RWPE1 (cell line): ENCODE measurements around the gene NOLC1.
A peak's percentile ranks its signal among the peaks of the same experiment; 100 is the strongest.

Source experiments
- CTCF ChIA-PET: fragments of 350-600 bp; sonication (Branson Sonifier 250); formaldehyde crosslinking; extraction: SDS; loops from one replicate; lab custom pipeline; 2021; lab: Yijun Ruan, JAX
- POLR2A ChIA-PET: fragments of 400-600 bp; formaldehyde crosslinking; extraction: SDS; loops from one replicate; lab custom pipeline; 2020; ENCODE audit warnings: antibody characterized with exemption; ENCODE audit not compliant: low non-redundant PET; lab: Yijun Ruan, JAX
- DNase-seq: peaks from one replicate; pipeline ENCODE4 v3.0.0; 2012; ENCODE audit warnings: low spot score
- H3K27ac ChIP-seq: fragments of 450-650 bp; 2 replicates; pipeline ENCODE4 v1.5.1; 2017
- TF ChIP-seq, protein P1 (sequence below): fragments of 450-650 bp; conservative IDR thresholded peaks from 2 replicates; pipeline ENCODE4 v1.5.1; 2017; ENCODE audit warnings: low read depth, mild to moderate bottlenecking

The NOLC1 gene

DNA sequence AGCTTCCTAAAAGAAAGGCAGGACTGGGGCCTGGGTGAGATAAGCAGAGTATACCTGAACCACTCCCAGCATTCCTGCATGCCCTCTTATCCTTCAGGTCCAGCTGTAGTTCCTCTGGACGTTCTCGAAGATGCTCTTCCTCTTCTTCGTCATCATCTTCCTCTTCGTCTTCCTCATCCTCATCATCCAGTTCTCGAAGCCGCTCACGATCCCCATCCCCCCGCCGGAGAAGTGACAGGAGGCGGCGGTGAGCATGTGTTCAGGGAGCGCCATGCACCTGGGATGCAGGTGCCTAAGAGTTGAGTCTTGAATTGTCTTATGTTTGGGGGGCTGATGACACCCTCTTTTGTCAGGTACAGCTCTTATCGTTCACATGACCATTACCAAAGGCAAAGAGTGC lies 3.9 kb upstream of the NOLC1 start:
- TF ChIP-seq, protein P1, sequence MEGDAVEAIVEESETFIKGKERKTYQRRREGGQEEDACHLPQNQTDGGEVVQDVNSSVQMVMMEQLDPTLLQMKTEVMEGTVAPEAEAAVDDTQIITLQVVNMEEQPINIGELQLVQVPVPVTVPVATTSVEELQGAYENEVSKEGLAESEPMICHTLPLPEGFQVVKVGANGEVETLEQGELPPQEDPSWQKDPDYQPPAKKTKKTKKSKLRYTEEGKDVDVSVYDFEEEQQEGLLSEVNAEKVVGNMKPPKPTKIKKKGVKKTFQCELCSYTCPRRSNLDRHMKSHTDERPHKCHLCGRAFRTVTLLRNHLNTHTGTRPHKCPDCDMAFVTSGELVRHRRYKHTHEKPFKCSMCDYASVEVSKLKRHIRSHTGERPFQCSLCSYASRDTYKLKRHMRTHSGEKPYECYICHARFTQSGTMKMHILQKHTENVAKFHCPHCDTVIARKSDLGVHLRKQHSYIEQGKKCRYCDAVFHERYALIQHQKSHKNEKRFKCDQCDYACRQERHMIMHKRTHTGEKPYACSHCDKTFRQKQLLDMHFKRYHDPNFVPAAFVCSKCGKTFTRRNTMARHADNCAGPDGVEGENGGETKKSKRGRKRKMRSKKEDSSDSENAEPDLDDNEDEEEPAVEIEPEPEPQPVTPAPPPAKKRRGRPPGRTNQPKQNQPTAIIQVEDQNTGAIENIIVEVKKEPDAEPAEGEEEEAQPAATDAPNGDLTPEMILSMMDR, result no peak
- CTCF ChIA-PET, result interaction anchor here (0.6 kb wide), 1 partner anchor 324 kb away, joined by 3 read pairs; no protein-coding TSS in a partner anchor
- POLR2A ChIA-PET, result no interaction called here
- DNase-seq, result no peak
- peak overlapping the region; percentile 50 for H3K27ac ChIP-seq

DNA sequence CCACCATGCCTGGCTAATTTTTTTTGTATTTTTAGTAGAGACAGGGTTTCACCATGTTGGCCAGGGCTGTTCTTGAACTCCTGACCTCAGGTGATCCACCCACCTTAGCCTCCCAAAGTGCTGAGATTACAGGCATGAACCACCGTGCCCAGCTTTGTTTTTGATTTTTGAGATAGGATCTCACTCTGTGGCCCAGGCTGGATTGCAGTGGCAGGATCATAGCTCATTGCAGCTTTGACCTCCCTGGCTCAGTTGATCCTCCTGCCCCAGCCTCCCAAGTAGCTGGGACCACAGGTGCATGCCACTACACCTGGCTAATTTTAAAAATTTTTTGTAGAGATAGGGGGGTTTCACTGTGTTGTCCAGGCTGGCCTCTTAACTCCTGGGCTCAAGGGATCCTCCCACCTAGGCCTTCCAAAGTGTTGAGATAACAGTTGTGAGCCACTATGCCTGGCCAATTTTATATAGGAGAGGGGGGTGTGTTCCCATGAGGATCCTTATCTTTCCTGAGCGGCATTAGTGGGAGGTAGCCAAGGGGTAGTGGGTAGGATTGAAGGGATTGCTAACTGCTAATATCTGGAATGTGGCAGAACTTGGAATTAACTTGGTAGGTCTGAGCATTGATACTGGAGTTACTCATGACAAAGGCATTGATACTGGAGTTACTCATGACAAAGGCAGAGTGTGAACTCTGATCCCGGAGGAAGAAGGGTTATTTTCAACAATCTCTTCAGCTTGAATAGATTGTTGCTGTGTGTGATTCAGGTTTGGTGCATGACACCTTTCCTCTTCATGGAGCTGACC lies 1.0 kb upstream of the NOLC1 start:
- H3K27ac ChIP-seq, result peak overlapping the region; percentile 96
- peak; percentile 75 for DNase-seq
- CTCF ChIA-PET, result interaction anchor here (0.6 kb wide), 1 partner anchor 691 kb away, joined by 3 read pairs; no protein-coding TSS in a partner anchor
- TF ChIP-seq, protein P1, result no peak
- POLR2A ChIA-PET, result interaction anchor here (0.5 to 1.4 kb wide), 5 partner anchors 15 to 797 kb away, joined by 3 to 5 read pairs (median 4); partner anchors contain the start of gene BTRC

DNA sequence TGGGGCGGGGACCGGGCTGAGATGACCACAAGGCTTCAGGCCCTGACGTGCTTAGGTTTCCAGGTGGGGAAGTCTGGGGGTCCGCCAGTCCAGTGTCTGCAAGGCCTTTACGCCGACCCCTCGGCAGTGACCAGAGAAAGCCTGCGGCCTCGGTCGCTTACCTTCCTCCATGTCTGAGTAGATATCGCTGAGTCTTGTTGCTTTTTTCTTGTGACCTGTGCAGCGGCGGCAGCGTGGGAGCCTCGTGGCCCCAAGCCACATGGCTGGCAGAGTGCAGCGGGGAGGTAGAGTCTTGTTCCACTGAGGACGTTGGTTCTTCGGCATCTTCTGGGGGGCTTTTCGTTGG lies 329 bp downstream of the NOLC1 start:
- peak; percentile 29 for DNase-seq
- POLR2A ChIA-PET, result interaction anchor here (0.6 to 1.4 kb wide), 2 partner anchors 20 to 34 kb away, joined by 3 to 4 read pairs; partner anchors contain the start of gene PPRC1
- TF ChIP-seq, protein P1, result no peak
- CTCF ChIA-PET, result interaction anchor here (2.4 kb wide), 1 partner anchor 17 kb away, joined by 10 read pairs; no protein-coding TSS in a partner anchor
- H3K27ac ChIP-seq, result peak overlapping the region; percentile 96

GRCh38 chr10:102153093-102153620 lies 968 bp downstream of the NOLC1 start:
- H3K27ac ChIP-seq, result no peak overlapping the region
- POLR2A ChIA-PET, result no interaction called here

DNA sequence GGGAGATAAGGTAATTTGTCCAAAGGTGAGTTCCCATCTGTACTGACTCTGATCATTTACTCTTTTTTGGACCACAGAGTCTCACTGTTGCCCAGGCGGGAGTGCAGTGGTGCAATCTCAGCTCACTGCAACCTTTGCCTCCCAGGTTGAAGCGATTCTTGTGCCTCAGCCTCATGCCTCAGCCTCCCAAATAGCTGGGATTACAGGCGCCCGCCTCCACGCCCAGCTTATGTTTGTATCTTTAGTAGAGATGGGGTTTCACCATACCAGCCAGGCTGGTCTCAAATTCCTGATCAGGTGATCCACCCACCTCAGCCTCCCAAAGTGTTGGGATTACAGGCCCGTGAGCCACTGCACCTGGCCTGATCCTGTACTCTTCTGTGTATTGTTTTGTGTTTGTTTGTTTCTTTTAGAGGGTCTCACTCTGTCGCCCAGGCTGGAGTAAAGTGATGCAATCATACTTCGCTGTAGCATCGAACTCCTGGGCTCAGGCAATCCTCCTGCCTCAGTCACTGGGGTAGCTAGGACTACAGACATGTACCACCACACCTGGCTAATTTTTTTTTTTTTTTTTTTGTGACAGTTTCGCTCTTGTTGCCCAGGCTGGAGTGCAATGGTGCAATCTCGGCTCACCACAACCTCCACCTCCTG lies 2.4 kb downstream of the NOLC1 start:
- ChIA-PET POLR2A (interaction anchor here (1.2 kb wide), 1 partner anchor 18 kb away, joined by 3 read pairs; no protein-coding TSS in a partner anchor), CTCF (interaction anchor here (2.4 kb wide), 1 partner anchor 14 kb away, joined by 10 read pairs; no protein-coding TSS in a partner anchor)
- TF ChIP-seq, protein P1, result no peak
- no peak for DNase-seq
- peak overlapping the region; percentile 11; the same call in 1 of the 2 replicates for H3K27ac ChIP-seq

More at GRCh38 chr10:102153093-102153620, 968 bp downstream of the NOLC1 start:
- TF ChIP-seq, protein P1, result no peak
- CTCF ChIA-PET, result interaction anchor here (0.5 to 2.4 kb wide), 4 partner anchors 16 to 1941 kb away, joined by 3 to 10 read pairs (median 3); no protein-coding TSS in a partner anchor
- no peak for DNase-seq

- ChIA-PET POLR2A (no interaction called here), CTCF (interaction anchor here (0.8 to 1.3 kb wide), 3 partner anchors 12 to 243 kb away, joined by 3 to 8 read pairs (median 4); no protein-coding TSS in a partner anchor)
- TF ChIP-seq, protein P1, result no peak
- DNase-seq, result no peak
- no peak overlapping the region for H3K27ac ChIP-seq
Measured at GRCh38 chr10:102157224-102157623, 5.0 kb downstream of the NOLC1 start.
